OCI-LY1 (cell line): ENCODE measurements around the gene DRC3.

ENCODE experiments used
- CTCF ChIP-seq: fragments of 200-600 bp; sonication (generic), shearing (Covaris generic); IDR thresholded peaks from 2 replicates; pipeline ENCODE4 v1.5.1; 2017; ENCODE audit warnings: mild to moderate bottlenecking, antibody characterized with exemption, low read length, moderate library complexity, mixed read lengths
- EZH2 ChIP-seq: fragments of 200-600 bp; sonication (generic), shearing (Covaris generic); IDR thresholded peaks from 2 replicates; pipeline ENCODE4 v1.8.0; 2017; ENCODE audit warnings: borderline replicate concordance, mixed run types, mild to moderate bottlenecking, antibody characterized with exemption, low read length, moderate library complexity, mixed read lengths

GRCh38 chr17:17960500-17961030 lies 12.1 kb upstream of the DRC3 start:
- TF ChIP-seq EZH2 (no peak), CTCF (no peak)
